COLO668 (cell line): ENCODE results near the gene KIAA0232.
A peak's percentile ranks its signal among the peaks of the same experiment; 100 is the strongest.

Source experiments
- DNase-seq: peaks from one replicate; lab custom pipeline; 2025; ENCODE audit not compliant: unreplicated experiment; lab: John Stamatoyannopoulos, UW

Gene KIAA0232

GRCh38 chr4:6915041-6916005 lies 132.8 kb downstream of the KIAA0232 start:
- DNase-seq = no peak

- no peak for DNase-seq
These were observed 133.6 kb downstream of the KIAA0232 start for GRCh38 chr4:6916069-6916586.

- DNase-seq = peak; percentile 50
These were observed 134.3 kb downstream of the KIAA0232 start for GRCh38 chr4:6916587-6917460.

GRCh38 chr4:6917461-6918271 lies 135.1 kb downstream of the KIAA0232 start:
- peak; percentile 94 for DNase-seq

- DNase-seq = peak; percentile 21
These were observed 135.8 kb downstream of the KIAA0232 start for GRCh38 chr4:6918338-6918737.

- no peak for DNase-seq
These were observed 137.6 kb downstream of the KIAA0232 start for GRCh38 chr4:6920171-6920570.

- no peak for DNase-seq
These were observed 141.0 kb downstream of the KIAA0232 start for GRCh38 chr4:6923507-6923906.

GRCh38 chr4:6924361-6924779 lies 141.8 kb downstream of the KIAA0232 start:
- no peak for DNase-seq

- DNase-seq = no peak
These were observed 142.9 kb downstream of the KIAA0232 start for GRCh38 chr4:6925357-6925836.

GRCh38 chr4:6926081-6926480 lies 143.6 kb downstream of the KIAA0232 start:
- DNase-seq = no peak

- no peak for DNase-seq
These were observed 144.4 kb downstream of the KIAA0232 start for GRCh38 chr4:6926681-6927478.

GRCh38 chr4:6928081-6928480 lies 145.6 kb downstream of the KIAA0232 start:
- no peak for DNase-seq

GRCh38 chr4:6929339-6929811 lies 146.8 kb downstream of the KIAA0232 start:
- DNase-seq = no peak

GRCh38 chr4:6929812-6930464 lies 147.4 kb downstream of the KIAA0232 start:
- no peak for DNase-seq

- no peak for DNase-seq
These were observed 149.9 kb downstream of the KIAA0232 start for GRCh38 chr4:6932475-6932874.

GRCh38 chr4:6932918-6933317 lies 150.4 kb downstream of the KIAA0232 start:
- no peak for DNase-seq
